DMS114 treated with DMSO at 0.1 percent for 48 hours (cell line): ENCODE measurements around the gene ELP6.
A peak's percentile ranks its signal among the peaks of the same experiment; 100 is the strongest.
"Not testable (repeated sequence)": the region's sequence is repeated elsewhere in the genome, so short reads cannot be mapped to it uniquely, and the experiment has no call there.

Experiments used
- DNase-seq: peaks from one replicate; lab custom pipeline; 2025; ENCODE audit not compliant: unreplicated experiment; lab: John Stamatoyannopoulos, UW

ELP6 gene

DNA sequence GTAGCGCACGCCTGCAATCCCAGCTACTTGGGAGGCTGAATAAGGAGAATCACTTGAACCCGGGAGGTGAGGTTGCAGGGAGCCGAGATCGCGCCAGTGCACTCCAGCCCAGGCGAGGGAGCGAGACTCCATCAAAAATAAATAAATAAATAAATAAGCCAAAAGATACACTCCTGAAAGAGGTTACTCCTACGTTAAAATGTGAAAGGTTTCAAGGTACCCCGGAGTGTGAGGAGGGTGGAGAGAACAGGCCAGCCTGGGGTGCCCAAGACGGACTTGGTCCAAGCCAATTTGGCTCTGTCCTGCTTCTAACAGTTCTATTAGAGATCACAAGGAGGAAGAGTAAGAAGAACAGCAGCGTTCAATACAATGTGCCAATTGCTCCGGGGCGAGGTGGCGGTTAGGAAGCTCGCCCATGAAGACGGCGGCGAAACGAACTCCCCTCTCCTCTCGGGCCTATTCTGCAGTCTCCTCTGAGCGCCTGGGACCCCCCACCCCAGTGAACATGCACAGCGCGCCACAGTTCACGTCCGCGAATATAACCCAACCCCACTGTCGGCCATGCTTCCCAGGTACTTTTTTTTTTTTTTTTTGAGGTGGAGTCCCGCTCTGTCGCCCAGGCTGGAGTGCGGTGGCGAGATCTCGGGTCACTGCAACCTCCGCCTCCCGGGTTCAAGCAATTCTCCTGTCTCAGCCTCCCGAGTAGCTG lies 942 bp downstream of the ELP6 start:
- no peak for DNase-seq

DNA sequence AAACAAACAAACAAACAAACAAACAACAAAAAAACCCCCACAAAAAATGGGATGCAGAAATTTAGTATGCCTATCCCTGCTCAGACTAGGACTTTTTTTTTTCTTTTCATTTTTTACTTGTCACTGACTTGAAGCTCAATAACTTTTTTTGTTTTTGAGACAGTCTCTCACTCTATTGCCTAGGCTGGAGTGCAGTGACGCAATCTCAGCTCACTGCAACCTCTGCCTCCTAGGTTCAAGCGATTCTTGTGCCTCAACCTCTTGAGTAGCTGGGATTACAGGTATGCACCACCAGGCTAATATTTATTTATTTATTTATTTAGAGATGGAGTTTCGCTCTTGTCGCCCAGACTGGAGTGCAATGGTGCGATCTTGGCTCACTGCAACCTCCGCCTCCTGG lies 8.2 kb downstream of the ELP6 start:
- not testable (repeated sequence) for DNase-seq

DNA sequence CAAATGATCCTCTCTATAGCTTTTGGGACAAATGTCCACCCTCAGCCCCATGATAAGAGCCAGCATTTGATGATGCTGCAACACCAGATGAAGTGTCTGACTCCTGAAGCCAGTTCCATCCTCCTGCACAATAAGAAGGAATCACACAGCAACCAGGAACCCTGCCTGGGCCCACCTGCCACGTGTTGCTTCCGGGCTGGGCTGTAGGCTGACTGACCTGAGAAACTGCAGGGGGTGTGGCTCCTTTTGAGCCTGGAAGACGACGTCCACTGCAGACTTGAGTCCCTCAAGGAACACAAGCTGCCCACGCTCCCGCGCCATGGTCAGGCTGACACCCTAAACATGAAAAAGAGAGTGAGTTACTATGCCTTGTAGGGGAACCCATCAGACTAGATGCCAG lies 9.4 kb downstream of the ELP6 start:
- DNase-seq = no peak

DNA sequence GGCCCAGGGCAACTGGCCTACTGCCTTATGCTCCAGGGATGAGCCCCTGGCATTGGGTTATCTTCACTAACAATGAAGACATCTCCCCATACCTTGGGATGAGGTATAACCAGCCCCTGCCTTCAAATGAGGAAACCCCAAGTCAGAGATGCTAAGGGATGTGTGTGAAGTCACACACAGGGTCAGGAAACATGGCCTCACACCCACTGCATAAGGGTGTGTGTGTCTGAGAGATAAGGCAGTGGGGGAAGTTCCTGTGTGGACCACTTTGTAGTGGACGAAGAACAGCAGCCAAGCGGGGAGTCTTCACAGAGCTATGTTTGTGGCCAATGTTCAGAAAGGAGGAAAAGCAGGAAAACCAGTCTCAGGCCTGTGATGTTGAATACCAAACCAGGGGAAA lies 10.5 kb downstream of the ELP6 start:
- no peak for DNase-seq

DNA sequence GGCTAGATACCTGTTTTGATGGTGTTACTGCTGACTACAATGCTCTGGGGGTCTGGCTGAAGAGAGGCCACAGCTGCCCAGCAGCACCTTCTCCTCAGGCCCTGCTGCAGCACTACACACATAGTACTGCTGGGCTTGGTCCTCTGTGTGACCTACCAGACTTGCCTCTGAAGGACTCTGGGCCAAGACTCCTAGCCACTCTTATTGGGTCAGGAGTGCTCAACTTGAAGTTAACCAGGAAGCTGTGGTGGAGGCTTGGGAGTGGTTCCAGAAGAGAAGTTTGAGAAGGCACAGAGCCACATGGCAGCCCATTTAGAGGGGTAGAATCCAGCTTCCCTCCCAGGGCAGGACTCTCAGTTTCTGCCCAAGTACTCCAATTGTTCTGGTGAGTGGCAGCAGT lies 16.6 kb downstream of the ELP6 start:
- no peak for DNase-seq

DNA sequence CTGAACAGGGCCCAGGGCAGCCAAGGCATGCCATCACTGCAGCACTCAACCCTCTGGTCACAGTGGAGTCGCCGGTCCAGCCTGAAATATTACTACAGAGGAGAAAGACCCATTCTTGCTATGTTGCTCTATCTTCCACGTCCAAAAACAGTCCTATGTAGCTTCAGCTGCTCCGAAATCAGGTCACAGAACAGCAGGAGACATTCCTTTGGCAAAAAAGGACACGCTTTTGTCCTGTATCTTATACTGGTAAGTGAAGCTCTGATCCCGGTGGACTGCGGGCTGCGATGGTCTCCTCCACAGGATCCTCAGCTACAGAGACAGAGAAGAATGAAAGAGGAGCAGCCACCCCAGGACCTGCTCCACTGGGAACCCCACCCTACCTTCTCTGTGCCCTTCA lies 17.6 kb downstream of the ELP6 start:
- DNase-seq = no peak

DNA sequence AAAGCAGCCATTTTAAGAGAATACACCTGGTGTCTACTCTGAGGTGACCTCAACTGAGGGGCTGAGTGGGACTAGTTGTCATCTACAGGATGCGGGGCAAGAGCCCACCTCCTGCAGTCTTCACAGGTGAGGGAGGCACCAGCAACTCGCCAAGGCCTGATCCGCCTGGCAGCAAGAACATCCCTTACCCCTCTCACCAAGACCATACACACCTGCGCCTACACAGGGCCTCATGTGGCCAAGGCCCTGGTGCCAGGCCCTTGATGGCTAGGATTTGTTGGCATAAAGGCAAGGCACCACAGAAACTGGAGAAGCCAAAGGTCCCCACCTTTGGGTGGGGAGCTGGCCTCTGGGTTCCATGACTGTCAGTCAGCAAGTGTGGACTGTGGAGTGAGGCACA lies 18.4 kb downstream of the ELP6 start:
- DNase-seq = no peak

DNA sequence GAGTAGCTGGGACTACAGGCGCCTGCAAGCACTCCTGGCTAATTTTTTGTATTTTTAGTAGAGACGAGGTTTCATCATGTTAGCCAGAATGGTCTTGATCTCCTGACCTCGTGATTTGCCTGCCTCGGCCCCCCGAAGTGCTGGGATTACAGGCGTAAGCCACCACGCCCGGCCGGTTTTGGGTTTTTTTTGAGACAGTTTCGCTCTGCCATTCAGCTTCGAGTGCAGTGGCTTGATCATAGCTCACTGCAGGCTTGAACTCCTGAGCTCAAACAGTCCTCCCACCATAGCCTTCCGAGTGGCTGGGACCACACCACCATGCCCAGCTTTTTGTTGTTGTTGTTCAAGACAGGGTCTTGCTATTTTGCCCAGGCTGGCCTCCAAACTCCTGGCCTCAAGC lies 21.7 kb downstream of the ELP6 start:
- no peak for DNase-seq

DNA sequence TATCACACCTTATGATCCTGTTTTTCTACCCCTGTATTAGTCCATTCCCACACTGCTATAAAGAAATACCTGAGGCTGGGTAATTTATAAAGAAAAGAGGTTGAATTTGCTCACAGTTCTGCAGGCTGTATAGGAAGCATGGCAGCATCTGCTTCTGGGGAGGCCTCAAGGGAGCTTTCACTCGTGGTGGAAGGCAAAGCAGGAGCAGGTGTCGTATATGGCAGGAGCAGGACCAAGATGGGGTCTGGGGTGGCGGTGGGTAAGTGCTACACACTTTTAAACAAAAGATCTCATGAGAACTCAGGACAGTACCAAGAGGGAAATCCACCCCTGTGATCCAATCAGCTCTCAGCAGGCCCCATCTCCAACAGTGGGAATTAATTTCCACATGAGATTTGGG lies 22.3 kb downstream of the ELP6 start:
- no peak for DNase-seq

DNA sequence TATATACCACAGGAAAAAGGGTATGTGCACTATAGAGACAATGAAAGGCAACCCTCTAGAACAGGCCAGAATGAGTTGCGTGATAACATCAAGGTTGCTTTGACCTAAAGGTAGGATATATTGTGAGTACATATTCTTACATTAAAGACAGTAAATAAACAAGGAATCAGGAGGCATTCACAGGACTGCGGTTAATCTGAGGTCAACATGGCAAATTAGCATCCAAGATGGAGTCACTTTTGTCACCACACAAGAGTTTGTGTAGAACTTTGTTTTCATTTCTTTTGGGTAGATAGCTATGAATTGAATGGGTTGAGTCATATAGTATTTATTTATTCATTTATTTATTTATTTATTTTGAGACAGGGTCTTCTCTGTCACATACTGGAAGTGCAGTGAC lies 26.2 kb downstream of the ELP6 start:
- no peak for DNase-seq

DNA sequence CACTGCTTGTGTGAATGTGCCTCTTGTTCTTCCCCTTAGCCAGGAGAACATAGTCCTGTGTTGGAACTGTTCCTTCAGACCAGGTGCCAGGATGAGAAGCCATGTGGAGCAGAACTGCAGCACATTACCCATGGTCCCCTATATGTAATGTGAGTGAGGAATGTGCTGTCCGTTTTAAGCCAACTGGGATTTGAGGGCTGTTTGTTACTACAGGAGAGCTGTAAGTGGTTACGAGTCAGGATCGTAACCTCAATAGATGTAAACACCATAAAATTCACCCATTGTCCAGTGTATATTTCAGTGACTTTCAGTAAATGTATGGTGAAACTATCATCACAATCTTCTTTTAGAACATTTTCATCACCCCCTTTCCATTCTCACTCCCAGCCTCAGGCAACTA lies 27.7 kb downstream of the ELP6 start:
- DNase-seq = no peak

DNA sequence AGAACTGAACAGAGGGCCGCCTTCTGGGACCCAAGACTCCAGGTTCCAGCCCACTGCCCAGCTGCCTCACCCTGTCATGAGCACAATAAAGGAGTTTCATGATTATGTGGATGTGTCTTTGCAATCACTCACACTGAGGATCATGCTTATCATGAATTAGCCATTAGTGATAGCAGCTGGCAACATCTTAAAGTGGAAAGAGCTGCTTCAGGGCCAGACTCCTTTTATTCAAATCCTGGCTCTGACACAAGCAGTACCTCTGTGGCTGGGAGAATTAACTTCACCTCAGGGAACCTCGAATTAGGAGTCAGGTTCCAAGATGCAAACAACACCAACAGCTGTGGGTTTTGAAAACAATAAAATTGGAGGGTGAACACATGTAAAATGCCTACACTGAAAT lies 31.1 kb downstream of the ELP6 start:
- DNase-seq = no peak

DNA sequence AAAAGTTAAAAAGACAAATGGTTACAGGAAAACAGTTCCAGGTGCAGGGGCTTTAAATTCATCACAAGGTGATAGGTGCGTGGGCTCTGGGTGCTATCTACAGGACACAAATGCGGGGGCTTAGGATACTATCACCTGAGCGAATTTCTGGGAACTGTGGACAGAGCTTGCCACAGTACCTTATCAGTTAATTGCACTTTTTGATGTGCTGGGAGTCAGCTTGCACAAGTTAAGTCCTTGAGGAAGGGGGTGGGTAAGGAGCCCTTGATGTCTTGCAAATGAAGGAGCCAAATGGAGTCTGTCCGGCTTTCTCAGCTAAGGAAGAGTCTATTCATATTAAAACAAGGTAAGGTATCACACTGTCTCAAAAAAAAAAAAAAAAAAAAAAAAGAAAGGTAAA lies 31.7 kb downstream of the ELP6 start:
- DNase-seq = not testable (repeated sequence)

DNA sequence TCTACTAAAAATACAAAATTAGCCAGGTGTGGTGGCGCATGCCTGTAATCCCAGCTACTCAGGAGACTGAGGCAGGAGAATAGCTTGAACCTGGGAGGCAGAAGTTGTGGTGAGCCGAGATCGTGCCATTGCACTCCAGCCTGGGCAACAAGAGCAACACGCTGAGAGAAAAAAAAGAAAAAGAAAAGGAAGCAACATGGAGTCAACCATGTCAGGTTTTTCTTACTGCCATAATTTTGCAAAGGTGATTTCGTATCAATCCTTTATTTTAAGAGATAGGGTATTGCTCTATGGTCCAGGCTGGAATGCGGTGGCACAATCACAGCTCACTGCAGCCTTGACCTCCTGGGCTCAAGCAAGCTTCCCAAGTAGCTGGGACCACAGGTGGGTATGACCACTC lies 33.2 kb downstream of the ELP6 start:
- DNase-seq = not testable (repeated sequence)

DNA sequence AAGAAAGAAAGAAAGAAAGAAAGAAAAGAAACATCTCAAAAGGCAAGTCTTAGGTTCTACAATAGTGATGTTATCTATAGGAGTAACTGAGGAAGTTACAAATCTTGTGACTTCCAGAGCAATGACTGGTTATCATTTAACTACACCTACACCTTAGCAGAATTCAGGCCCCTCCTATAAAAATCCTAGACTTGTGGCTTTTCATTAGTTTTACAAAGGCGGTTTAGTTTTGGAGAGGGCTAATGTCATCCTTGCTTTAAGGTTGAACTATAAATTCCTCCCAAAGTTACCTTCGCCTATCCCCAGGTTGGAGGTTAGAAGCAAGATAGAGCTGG lies 33.7 kb downstream of the ELP6 start:
- DNase-seq = no peak

DNA sequence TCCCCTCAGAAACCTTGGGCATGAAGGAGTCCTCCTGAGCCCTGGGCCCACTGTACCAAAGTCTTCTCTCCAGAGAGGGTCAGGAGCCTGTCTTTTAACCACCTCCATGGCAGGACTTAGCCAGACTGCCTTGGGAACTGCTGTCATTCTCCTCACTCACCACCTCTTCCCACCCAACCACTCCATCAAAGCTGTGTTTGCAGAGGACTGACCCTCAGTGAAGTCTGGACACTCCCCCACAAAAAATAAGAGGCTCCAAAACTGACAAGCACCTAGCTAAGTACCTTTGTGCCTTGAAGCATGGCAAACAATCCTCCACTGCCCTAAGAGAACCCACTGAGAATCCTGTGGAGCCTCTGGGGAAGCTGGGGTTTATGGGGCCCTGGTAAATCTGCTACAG lies 35.5 kb downstream of the ELP6 start:
- DNase-seq = no peak

DNA sequence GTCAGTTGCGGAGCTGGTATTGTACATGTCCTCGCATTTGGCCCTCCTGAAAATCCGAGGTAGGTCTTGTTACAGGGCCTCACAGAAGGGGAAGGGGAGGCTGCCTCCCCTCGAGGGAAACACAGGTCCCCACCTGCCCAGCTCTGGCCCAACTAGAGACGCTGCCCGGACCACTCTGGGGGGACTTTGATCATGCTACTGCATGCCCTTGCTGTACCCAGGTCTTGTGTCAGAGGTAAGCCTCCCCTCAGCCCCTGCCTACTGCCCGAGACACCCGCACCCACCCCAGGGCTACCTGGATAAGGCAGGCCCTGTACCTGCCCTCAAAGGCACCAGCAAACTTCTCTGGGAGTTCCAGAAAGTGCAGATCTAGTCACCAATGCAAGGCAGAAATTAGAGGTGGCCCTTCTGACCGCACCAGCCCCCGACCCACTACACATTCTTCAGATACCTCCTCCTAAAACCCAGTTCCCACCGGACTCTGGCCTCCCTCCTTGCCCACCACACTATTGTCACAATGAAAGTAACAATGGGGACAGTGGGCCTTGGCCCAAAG lies 36.8 kb downstream of the ELP6 start:
- DNase-seq = no peak

DNA sequence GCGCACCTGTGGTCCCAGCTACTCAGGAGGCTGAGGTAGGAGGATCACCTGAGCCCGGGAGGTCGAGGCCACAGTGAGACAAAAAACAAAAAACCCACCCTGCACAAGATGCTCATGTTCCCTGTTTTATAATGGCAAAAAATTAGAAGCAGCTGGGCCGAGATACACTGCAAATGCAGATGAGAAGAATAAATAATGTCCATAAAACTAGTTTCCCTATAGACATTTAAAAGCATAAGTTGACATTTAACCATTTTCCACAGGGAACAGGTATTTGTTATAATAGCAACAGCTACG lies 37.2 kb downstream of the ELP6 start:
- no peak for DNase-seq

DNA sequence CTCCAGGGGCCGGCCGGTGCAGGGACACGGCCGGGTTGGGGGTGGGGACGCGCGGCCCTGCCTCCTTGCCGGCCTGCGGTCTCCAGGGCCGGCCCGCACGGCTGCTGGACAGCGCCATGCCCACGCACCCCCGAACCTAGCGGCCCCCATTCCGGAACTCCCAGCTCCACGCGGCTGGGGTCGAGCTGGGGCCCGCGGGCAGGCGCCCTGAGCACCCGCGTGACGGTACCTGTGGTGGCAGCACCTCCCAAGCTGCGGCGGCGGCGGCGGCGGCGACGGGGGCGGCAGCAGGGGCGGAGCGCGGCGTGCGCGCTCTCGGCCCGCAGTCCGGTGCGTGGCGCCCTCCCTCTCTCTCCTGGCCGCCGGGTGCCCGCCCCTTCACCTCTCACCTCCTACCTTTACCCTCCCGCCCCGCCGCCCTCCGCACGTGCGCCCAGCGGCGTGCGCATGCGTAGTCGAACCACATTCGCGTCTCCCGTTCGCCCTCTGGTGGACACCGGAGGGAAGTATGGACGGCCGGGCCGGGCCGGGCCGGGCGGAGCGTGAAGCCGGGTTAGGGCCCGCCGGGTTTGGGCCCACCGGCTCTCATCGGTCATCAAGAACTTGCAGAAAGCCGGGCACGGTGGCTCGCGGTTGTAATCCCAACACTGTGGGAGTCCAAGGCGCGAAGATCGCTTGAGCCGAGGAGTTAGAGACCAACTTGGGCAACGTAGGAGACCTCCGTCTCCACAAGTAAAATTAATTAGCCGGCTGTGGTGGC lies 37.8 kb downstream of the ELP6 start, which contains the start of gene SCAP:
Gene SCAP (minus strand): TSS at position 372 of the 760 bp plus-strand sequence. CDS start 32,948 bp downstream, outside the sequence.
- DNase-seq = peak; percentile 44

DNA sequence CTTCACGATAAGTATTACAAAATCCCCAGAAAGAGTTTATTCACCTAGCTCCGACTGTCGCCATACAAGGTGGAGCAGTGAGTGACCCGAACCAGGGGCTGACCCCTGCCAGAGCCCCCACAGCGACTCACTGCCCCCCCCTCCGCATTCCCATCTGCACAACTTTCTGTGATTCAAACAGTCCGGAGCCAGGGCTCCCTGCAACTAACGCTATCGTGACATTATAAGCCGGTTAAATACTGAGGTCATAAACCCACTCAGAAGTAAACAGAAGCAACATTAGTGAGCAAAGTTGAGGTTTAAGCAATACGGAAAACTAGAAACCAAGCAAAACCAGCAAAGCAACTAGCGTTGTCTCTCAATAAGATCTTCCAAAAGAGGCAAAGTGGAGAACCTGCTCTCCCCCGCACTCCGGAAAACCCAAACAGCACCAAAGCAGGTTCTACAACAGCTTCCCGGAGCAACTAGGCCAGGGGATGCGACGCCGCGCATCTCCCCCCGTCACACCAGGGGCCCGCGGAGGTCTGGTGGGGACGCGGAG lies 38.4 kb downstream of the ELP6 start:
- DNase-seq = no peak

DNA sequence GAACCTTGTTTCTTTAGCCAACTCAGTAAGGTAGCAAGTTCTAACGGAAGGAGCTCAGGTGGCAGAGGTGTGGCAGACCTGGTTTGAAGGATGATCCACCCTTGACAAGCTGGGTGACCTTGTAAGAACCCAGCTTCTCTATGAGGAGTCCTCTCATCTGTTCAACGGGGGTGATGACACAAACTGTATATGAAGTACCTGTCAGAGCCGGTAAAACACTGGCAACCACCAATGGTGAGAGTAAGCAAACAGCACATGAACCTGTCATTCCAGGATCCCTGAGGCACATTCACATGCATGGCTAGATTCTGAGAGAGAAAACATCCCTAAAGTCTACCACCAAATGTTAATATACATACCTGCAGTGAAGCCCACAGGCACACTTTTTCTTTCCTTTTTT lies 40.1 kb downstream of the ELP6 start:
- DNase-seq = no peak

DNA sequence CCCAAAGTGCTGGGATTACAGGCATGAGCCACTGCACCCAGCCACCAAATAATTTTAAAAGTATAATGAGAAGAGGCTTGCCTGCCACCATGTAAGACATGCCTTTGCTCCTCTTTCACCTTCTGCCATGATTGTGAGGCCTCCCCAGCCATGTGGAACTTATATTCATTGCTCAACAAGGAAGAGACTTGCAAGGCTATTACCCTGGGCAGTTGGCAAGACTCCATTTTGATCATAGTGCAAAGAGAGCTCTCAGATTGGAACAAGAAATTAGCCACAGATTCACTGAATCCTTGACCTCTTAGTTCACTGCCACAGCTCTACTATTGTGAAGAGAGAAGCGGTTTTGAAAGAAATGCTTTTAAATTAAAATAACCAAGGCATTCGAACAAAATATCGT lies 43.9 kb downstream of the ELP6 start:
- no peak for DNase-seq
